SJCRH30 (cell line): Measurements from ENCODE around the gene CDK14. TPM values are rescaled to one million over a fixed set of nuclear protein-coding genes. Genes with fewer than 3 reads are reported as not detected.
"Not testable (repeated sequence)": the region's sequence is repeated elsewhere in the genome, so short reads cannot be mapped to it uniquely, and the experiment has no call there.

ENCODE experiments used
- DNase-seq, 2 experiments: peaks; one replicate each; pipeline ENCODE4 v3.0.0-alpha.2; 2015 to 2020
- H3K27ac ChIP-seq: fragments of 250-450 bp; sonication (Bioruptor Pico); 2 replicates; pipeline ENCODE4 v1.5.1; 2020; ENCODE audit warnings: mild to moderate bottlenecking, moderate library complexity
- H3K27me3 ChIP-seq: fragments of 250-450 bp; sonication (Bioruptor Pico); 2 replicates; pipeline ENCODE4 v1.5.1; 2020; ENCODE audit warnings: mild to moderate bottlenecking, moderate library complexity
- H3K36me3 ChIP-seq: fragments of 250-450 bp; sonication (Bioruptor Pico); 2 replicates; pipeline ENCODE4 v1.5.1; 2020; ENCODE audit warnings: mild to moderate bottlenecking, moderate library complexity
- H3K4me1 ChIP-seq: fragments of 250-450 bp; sonication (Bioruptor Pico); 2 replicates; pipeline ENCODE4 v1.5.1; 2020; ENCODE audit warnings: mild to moderate bottlenecking, moderate library complexity
- H3K4me3 ChIP-seq: fragments of 250-450 bp; sonication (Bioruptor Pico); 2 replicates; pipeline ENCODE4 v1.5.1; 2020; ENCODE audit warnings: mild to moderate bottlenecking, moderate library complexity
- H3K9me3 ChIP-seq: fragments of 250-450 bp; sonication (Bioruptor Pico); replicated peaks from 2 replicates; pipeline ENCODE4 v1.5.1; 2020; ENCODE audit warnings: mild to moderate bottlenecking, moderate library complexity
- total RNA-seq: library from RNA; depleted of rRNA; stranded (reverse); fragments of >200 nt; shearing (Covaris generic); gene quantifications from 2 replicates; pipeline ENCODE4 v1.2.3, GENCODE V29; 2014

CDK14 gene
- total RNA-seq, 1 experiment from 2014 or later, result 78.2 TPM

- no peak overlapping the region for H3K4me3 ChIP-seq
- no peaks in the 10 kb centered on the region for H3K27me3 ChIP-seq
- 0 out of 2 replicates have a peak, but pooled peaks cover 6% of the 10 kb centered on the region for H3K9me3 ChIP-seq
- H3K4me1 ChIP-seq, result peaks cover 40% of the 10 kb centered on the region
- peak; percentile 87 to 94 for DNase-seq
- H3K36me3 ChIP-seq, result peaks cover 12% of the 10 kb centered on the region
- H3K27ac ChIP-seq, result peak overlapping the region; percentile 54
These were observed 170.9 kb downstream of the CDK14 start for GRCh38 chr7:90766814-90767564.

GRCh38 chr7:90768301-90768700, 172.2 kb downstream of the CDK14 start:
- Histone ChIP-seq H3K4me1 (peaks cover 40% of the 10 kb centered on the region), H3K36me3 (peaks cover 19% of the 10 kb centered on the region), H3K9me3 (0 out of 2 replicates have a peak, but pooled peaks cover 6% of the 10 kb centered on the region), H3K27me3 (no peaks in the 10 kb centered on the region), H3K27ac (peak overlapping the region; percentile 65), H3K4me3 (no peak overlapping the region)
- DNase-seq, result peak; percentile 66 to 87

GRCh38 chr7:90769036-90769435, 172.9 kb downstream of the CDK14 start:
- no peaks in the 10 kb centered on the region for H3K27me3 ChIP-seq
- 0 out of 2 replicates have a peak, but pooled peaks cover 6% of the 10 kb centered on the region for H3K9me3 ChIP-seq
- peak in 1 of 2 experiments; percentile 20 for DNase-seq
- H3K4me3 ChIP-seq, result no peak overlapping the region
- peaks cover 40% of the 10 kb centered on the region for H3K4me1 ChIP-seq
- peak overlapping the region; percentile 65 for H3K27ac ChIP-seq
- H3K36me3 ChIP-seq, result peaks cover 19% of the 10 kb centered on the region

GRCh38 chr7:90769566-90769965, 173.4 kb downstream of the CDK14 start:
- H3K9me3 ChIP-seq, H3K4me3 ChIP-seq, DNase-seq, H3K27me3 ChIP-seq, H3K27ac ChIP-seq: not testable (repeated sequence)
- H3K4me1 ChIP-seq, result peaks cover 40% of the 10 kb centered on the region
- H3K36me3 ChIP-seq, result peaks cover 19% of the 10 kb centered on the region

- peaks cover 19% of the 10 kb centered on the region for H3K36me3 ChIP-seq
- H3K27me3 ChIP-seq, result no peaks in the 10 kb centered on the region
- H3K9me3 ChIP-seq, result 0 out of 2 replicates have a peak, but pooled peaks cover 6% of the 10 kb centered on the region
- peaks cover 27% of the 10 kb centered on the region for H3K4me1 ChIP-seq
- DNase-seq, result no peak
- no peak overlapping the region for H3K4me3 ChIP-seq
- no peak overlapping the region for H3K27ac ChIP-seq
These were observed 175.2 kb downstream of the CDK14 start for GRCh38 chr7:90771281-90771680.

GRCh38 chr7:90772410-90772809, 176.3 kb downstream of the CDK14 start:
- Histone ChIP-seq H3K9me3 (0 out of 2 replicates have a peak, but pooled peaks cover 6% of the 10 kb centered on the region), H3K27ac (no peak overlapping the region), H3K27me3 (no peaks in the 10 kb centered on the region), H3K4me3 (no peak overlapping the region), H3K4me1 (peaks cover 17% of the 10 kb centered on the region), H3K36me3 (peaks cover 19% of the 10 kb centered on the region)
- no peak for DNase-seq

GRCh38 chr7:90773269-90773668, 177.1 kb downstream of the CDK14 start:
- no peak overlapping the region for H3K27ac ChIP-seq
- no peak for DNase-seq
- no peak overlapping the region for H3K4me3 ChIP-seq
- peaks cover 19% of the 10 kb centered on the region for H3K36me3 ChIP-seq
- 0 out of 2 replicates have a peak, but pooled peaks cover 6% of the 10 kb centered on the region for H3K9me3 ChIP-seq
- H3K4me1 ChIP-seq, result peaks cover 9% of the 10 kb centered on the region
- H3K27me3 ChIP-seq, result no peaks in the 10 kb centered on the region

- no peak for DNase-seq
- no peaks in the 10 kb centered on the region for H3K4me1 ChIP-seq
- no peak overlapping the region for H3K4me3 ChIP-seq
- H3K36me3 ChIP-seq, result peaks cover 19% of the 10 kb centered on the region
- H3K27ac ChIP-seq, result no peak overlapping the region
- H3K9me3 ChIP-seq, result 0 out of 2 replicates have a peak, but pooled peaks cover 6% of the 10 kb centered on the region
- H3K27me3 ChIP-seq, result no peaks in the 10 kb centered on the region
These were observed 178.6 kb downstream of the CDK14 start for GRCh38 chr7:90774706-90775105.

GRCh38 chr7:90775383-90775965, 179.4 kb downstream of the CDK14 start:
- H3K4me3 ChIP-seq, result no peak overlapping the region
- H3K4me1 ChIP-seq, result no peaks in the 10 kb centered on the region
- DNase-seq, result no peak
- H3K27me3 ChIP-seq, result no peaks in the 10 kb centered on the region
- H3K9me3 ChIP-seq, result 0 out of 2 replicates have a peak, but pooled peaks cover 6% of the 10 kb centered on the region
- H3K27ac ChIP-seq, result no peak overlapping the region
- peaks cover 23% of the 10 kb centered on the region for H3K36me3 ChIP-seq

- Histone ChIP-seq H3K27ac (no peak overlapping the region), H3K4me1 (no peaks in the 10 kb centered on the region), H3K27me3 (no peaks in the 10 kb centered on the region), H3K9me3 (peaks cover 3% of the 10 kb centered on the region; the same call in 1 of the 2 replicates), H3K36me3 (peaks cover 11% of the 10 kb centered on the region), H3K4me3 (no peak overlapping the region)
- no peak for DNase-seq
These were observed 180.9 kb downstream of the CDK14 start for GRCh38 chr7:90777041-90777440.

- H3K36me3 ChIP-seq, result peaks cover 8% of the 10 kb centered on the region
- H3K27me3 ChIP-seq, result no peaks in the 10 kb centered on the region
- H3K27ac ChIP-seq, result no peak overlapping the region
- no peaks in the 10 kb centered on the region for H3K4me1 ChIP-seq
- H3K4me3 ChIP-seq, result no peak overlapping the region
- no peak for DNase-seq
- peaks cover 6% of the 10 kb centered on the region for H3K9me3 ChIP-seq
These were observed 181.3 kb downstream of the CDK14 start for GRCh38 chr7:90777465-90777864.

GRCh38 chr7:90777886-90778285, 181.8 kb downstream of the CDK14 start:
- Histone ChIP-seq H3K27me3 (no peaks in the 10 kb centered on the region), H3K9me3 (peaks cover 10% of the 10 kb centered on the region), H3K36me3 (peaks cover 7% of the 10 kb centered on the region), H3K4me1 (no peaks in the 10 kb centered on the region), H3K4me3 (no peak overlapping the region), H3K27ac (no peak overlapping the region)
- DNase-seq, result no peak

GRCh38 chr7:90788052-90788451, 191.9 kb downstream of the CDK14 start:
- no peaks in the 10 kb centered on the region for H3K27me3 ChIP-seq
- peaks cover 6% of the 10 kb centered on the region; the same call in 1 of the 2 replicates for H3K9me3 ChIP-seq
- no peak overlapping the region for H3K27ac ChIP-seq
- no peak overlapping the region for H3K4me3 ChIP-seq
- no peaks in the 10 kb centered on the region for H3K4me1 ChIP-seq
- no peak for DNase-seq
- H3K36me3 ChIP-seq, result peaks cover 45% of the 10 kb centered on the region

GRCh38 chr7:90789736-90790306, 193.7 kb downstream of the CDK14 start:
- peaks cover 9% of the 10 kb centered on the region; the same call in 1 of the 2 replicates for H3K9me3 ChIP-seq
- no peak for DNase-seq
- H3K27me3 ChIP-seq, result no peaks in the 10 kb centered on the region
- H3K4me3 ChIP-seq, result no peak overlapping the region
- no peaks in the 10 kb centered on the region for H3K4me1 ChIP-seq
- no peak overlapping the region for H3K27ac ChIP-seq
- peaks cover 45% of the 10 kb centered on the region for H3K36me3 ChIP-seq

GRCh38 chr7:90791596-90791995, 195.5 kb downstream of the CDK14 start:
- H3K36me3 ChIP-seq, result peaks cover 37% of the 10 kb centered on the region
- H3K27ac ChIP-seq, result no peak overlapping the region
- no peaks in the 10 kb centered on the region for H3K4me1 ChIP-seq
- peaks cover 9% of the 10 kb centered on the region; the same call in 1 of the 2 replicates for H3K9me3 ChIP-seq
- H3K27me3 ChIP-seq, result no peaks in the 10 kb centered on the region
- H3K4me3 ChIP-seq, result no peak overlapping the region
- no peak for DNase-seq
